GM19452 (cell line): ENCODE measurements around the gene SCGB3A1.

Experiments
- ATAC-seq: cut with Tn5 transposase; IDR thresholded peaks from one replicate; pipeline ENCODE4 v1.9.1; 2021; ENCODE audit not compliant: unreplicated experiment

SCGB3A1 gene

GRCh38 chr5:180606215-180606785, 15.0 kb upstream of the SCGB3A1 start:
- ATAC-seq: no peak

GRCh38 chr5:180605554-180606214, 14.4 kb upstream of the SCGB3A1 start:
- ATAC-seq: no peak

- no peak for ATAC-seq
These were observed 13.0 kb upstream of the SCGB3A1 start for GRCh38 chr5:180604271-180604670.

DNA sequence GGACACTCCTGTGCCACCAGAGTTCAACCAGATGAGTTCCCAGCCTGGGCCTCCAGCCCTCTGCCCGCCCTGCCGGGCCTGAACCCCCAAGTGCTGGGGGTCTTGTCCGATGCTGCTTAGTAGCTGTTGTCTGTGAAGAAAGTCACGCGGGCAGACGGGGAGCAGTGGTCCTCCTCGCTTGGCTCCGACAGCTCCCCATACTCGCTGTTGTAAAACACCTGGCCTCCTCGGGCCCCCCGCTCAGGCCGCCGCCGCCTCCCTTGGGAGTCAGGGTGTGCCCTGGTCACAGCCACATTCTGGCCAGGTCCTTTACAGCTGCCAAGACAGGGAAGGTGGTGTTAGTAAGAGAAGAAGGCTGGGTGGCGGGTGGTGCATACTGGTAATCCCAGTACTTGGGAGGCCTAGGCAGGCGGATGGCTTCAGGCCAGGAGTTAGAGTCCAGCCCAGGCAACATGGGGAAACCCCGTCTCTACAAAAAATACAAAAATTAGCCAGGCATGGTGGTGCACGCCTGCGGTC, 11.8 kb upstream of the SCGB3A1 start:
- ATAC-seq: no peak

DNA sequence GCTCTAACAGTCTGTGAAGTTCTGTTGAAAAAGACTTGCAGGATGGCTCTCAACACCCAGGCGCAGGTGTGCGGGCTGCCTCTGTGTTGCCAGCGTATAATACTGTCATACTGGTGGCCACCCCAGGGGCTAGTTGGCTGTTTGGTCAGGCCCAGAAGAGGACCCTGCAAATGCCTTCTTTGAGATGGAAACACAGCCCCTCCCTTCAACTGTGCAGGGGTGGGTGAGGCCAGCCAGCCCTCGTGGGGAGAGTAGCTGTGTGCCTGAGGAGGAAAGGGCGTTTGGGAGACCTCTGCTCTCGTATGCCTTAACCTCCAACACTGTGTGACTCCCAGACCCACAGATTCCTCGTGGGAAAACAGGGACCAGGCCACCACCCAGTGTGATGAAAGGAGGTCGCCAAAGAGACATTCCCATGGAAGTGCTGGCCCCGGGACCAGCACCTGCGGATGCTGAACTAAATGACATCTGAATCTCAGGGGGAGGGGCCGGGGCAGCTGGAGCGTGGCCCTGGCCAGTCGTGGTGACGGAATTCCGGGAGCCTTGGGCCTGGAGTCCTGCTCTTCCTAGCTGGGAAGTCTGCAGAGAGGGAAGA, 11.3 kb upstream of the SCGB3A1 start:
- no peak for ATAC-seq

DNA sequence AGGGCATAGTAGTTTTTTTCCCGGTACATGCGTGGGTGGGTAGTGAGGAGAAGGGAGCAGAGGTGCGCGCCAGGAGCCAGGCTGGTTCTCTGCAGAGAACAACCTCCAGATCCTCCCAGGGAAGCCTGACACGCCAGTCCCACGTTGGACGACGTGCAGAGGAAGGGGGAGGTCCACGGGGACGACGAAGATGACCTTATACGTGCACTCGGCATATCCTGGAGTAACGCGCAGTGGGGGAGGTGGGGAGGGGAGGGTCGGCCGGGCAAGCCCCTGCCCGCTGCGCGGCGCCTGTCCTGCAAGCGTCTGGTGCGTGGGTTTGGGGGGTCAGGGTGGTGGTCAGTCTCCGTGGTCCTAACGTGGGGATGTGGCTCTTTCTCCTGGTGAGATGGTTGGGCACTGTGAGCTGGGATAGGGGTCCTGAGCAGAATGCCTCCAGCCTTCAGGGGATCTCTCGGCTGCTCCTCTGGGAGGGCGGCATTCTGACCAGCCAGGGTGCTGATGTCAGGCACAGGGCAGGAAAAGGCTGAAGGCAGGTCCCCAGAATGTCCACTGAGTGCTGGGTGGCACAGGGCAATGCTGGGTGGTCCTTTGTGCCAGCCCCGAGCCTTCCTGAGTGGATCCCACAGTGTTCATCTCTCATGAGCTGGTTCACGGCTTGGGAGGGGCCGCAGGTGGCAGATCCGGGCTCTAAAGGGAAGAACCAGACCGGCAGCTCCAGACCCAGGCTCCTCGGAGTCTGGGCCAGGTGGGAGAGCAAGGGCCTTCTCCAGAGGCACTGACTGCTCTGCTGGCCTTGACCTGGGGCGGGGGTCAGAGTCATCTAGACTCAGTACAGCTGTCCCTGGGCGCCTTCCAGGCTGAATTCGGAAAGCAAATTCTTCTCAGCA, 10.5 kb upstream of the SCGB3A1 start:
- no peak for ATAC-seq

DNA sequence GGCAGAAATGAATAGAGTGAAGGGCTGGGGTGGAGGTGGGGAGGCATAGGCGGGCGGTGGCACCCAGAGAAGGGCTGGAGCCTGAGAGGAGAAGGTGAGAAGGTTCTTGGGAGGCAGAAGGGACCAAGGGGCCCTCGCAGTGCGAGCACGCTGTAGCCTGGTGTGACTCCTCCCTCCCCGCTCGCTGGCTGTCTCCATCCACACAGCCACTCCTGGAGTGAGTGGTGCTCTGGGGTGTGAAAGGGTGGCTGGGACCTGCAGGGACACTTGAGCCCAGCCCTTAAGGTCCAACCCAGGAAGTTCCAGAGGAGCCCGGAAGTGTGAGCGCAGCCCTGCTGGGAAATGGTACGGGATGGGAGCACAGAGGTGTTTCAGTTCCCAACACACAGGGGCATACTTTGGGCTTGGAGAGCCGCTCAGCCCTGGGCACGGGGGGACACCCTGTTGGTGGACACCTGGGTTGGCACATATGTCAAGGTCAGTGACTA, 9.3 kb upstream of the SCGB3A1 start:
- ATAC-seq: no peak

DNA sequence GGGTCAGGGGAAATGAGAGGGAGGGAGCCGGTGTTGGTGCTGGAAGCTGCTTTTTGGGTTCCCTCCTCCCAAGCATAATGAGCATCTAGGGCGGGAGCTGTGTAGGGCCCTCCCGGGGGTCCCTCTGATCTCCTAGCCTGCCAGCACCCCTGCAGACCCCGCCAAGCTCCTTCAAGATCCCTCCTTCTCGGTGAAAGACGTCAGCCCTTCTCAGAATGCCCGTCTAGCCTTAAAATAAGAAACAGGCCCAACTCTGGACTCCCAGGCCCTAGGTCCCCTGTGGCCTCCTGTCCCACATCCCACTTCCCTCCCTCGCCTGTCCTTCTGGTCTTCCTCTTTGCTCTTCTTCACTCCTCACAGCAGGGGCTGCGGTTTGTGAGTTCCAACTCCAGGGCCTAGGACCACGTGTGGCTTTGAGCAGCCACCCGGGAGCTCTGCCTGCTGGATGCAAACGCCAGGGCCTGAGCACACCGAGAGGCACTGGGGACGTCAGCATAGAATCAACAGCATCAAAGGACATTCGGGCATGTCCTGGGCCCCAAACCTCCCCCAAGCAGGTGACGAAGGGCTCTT, 8.8 kb upstream of the SCGB3A1 start:
- no peak for ATAC-seq

- no peak for ATAC-seq
These were observed 8.3 kb upstream of the SCGB3A1 start for GRCh38 chr5:180599590-180599914.

- ATAC-seq: no peak
These were observed 7.7 kb upstream of the SCGB3A1 start for GRCh38 chr5:180598797-180599589.

DNA sequence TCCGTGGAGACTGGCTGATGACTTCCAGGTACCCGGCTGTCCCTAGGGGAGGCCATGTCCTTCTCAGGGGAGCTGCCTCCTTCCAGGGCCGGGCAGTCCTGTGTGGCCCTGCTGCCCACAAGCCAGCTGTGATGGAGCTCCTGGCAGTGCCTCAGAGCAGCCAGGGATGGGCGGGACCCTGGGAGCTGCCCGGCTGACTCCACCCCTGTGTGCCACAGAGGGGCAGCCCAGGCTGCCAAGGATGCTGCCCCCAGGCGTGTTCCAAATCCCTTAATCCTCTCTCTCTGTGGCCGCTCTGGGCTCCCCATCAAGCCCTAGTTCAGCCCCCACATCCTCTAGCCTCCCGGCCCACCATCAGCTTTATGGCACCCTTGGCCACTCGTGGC, 7.0 kb upstream of the SCGB3A1 start:
- no peak for ATAC-seq

DNA sequence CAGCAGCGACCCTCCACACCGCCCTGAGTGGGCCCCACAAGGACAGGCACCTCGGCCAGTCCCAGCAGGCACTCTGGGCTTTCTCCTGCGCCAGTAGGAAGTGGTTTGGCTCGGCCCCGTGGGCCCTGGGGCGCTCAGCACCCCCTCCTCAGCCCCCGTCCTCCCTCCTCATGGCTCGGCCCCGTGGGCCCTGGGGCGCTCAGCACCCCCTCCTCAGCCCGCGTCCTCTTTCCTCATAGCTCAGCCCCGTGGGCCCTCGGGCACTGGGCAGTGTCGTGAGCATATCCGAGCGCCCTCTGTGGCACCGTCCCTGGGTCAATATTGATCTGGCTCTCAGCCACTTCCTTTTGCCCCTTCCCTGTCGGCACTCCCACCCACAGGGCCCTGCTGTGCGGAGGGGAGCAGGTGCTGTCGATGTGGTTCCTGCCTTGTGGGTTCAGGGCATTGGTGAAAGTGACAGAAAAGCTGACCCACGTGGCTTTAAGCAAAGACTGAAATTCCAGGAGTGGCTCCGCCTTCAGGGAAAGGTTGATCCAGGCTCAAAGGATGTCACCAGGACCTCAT, 5.5 kb upstream of the SCGB3A1 start:
- no peak for ATAC-seq

GRCh38 chr5:180596115-180596667, 4.9 kb upstream of the SCGB3A1 start:
- ATAC-seq: no peak

- ATAC-seq: no peak
These were observed 4.2 kb upstream of the SCGB3A1 start for GRCh38 chr5:180595381-180596114.

- no peak for ATAC-seq
These were observed 3.7 kb upstream of the SCGB3A1 start for GRCh38 chr5:180595046-180595379.

DNA sequence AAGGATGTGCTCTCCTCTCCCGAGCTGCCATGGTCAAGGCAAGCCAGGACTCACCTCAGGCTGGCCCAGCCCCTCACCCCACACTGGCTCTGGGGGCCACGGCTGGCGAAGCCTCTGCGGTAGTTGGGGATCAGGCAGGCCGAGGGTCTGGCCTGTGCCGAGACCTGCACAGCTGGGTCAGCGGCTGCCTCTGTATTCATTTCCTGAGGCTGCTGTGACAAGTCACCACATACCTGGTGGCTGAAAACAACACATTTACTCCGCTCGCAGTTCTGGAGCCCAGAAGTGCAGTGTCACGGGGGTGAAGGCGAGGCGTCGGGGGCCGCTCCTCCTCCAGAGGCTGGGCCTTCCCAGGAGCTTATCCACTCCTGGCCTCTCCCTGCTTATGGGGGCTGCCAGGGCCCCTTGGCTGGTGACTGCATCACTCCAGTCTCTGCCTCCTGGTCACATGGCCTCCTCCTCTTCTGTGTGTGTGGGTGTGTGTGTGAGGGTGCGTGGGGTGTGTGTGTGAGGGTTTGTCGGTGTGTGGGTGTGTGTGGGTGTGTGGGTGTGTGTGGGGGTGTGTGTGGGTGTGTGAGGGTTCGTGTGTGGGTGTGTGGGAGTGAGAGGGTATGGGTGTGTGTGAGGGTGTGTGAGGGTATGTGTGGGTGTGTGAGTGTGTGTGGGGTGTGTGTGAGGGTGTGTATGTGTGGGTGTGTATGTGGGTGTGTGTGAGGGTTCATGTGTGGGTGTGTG, 3.2 kb upstream of the SCGB3A1 start:
- no peak for ATAC-seq

GRCh38 chr5:180593446-180594206, 2.3 kb upstream of the SCGB3A1 start:
- ATAC-seq: no peak

DNA sequence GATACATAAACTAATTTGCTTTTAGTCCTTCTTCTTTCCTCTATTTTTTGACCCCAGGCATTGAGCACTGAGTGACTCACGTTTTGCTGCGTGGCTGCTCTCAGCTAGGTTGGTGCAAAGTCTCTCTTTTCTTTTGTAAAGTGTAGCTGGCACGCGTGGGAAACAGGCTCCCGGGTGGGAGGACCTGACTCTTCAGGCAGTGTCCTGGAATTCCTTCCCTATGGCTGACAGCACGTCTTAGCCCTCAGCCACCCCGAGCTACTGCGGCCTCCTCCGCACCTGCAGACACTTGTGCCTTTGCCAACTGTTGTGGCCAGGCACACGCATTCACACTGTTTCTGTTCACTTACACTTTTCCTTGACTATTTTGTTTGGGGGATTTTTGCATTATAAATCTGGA, 877 bp upstream of the SCGB3A1 start:
- ATAC-seq: no peak
